Measurements from ENCODE around the gene AJAP1.
"Not testable (repeated sequence)": the region's sequence is repeated elsewhere in the genome, so short reads cannot be mapped to it uniquely, and the experiment has no call there.

AJAP1 gene

DNA sequence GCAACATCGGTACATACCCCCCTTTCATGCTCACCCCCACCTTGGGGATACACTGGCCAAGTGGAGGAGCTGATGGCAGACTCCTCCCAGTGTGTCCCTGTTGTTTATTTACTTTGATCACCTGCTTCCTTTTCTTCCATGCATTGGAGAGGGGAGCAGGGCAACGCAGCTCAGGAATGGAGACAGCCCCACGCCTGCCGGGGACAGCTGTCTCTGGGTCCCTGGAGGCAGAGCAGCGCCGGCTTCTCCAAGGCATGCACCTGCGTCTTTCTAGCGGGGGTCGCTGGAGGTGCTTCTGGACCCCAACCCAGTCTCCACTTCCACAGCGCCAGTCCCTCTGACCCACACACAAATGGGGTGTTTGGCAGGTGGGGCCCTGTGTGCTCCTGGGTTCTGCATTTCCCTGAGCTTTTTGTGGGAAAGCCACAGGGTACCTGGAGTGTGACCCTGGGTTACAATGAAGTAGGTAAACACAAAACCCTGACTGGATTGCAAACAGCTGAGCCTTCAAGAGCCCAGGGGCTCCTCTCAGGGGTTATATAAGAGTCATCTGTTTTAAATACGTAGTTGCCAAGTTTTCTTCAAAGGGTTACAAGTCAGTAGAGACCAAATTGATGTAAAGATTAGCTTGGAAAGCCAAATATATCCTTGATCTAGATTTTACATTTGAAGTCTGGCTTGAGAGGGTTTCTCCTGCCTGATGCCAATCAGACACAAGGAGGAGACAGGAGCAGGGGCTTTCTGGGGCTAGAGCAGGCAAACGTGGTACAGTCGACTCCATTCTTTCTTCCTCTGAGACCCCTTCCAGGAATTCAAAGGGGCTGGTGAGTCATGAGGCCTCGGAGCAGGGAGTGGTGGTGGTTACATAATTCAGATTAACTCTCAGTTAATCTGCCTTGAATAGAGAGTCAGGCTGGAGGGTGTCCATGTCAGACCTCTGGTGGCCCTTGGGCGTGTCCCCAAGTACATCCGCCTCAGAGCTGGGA lies 4.5 kb downstream of the AJAP1 start:
- peak; percentile 24 for DNase-seq

DNA sequence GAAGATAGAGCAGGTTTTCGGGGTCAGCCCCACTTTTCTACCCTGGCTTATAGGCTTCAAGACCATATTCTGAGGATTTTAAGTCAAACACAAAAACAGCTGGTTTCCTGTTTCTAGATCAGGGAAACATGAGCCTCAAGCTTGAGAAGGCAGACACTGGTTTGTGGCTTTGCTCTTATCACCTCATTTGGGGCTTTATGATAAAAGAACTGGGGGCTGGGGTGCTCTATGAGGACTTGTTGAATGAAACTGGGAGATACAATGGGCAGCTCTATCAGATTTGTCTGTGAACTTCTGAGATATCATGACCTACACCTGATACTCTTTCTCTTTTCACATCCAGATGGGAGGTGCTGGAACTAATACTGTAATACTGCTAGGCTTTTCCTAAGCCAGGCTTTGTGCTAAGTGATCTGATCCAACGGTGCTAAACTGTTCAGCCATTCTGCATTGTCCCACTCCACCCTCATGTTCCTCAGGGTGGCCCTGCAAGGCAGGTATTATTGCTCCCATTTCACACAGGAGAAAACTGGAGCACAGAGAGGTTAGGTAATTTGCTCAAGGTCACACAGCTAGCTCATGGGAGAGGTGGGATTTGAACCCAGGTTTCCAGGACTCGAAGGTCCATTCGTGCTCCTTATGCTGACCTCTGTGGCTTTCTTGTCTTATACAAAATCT lies 6.6 kb downstream of the AJAP1 start:
- DNase-seq, result no peak

DNA sequence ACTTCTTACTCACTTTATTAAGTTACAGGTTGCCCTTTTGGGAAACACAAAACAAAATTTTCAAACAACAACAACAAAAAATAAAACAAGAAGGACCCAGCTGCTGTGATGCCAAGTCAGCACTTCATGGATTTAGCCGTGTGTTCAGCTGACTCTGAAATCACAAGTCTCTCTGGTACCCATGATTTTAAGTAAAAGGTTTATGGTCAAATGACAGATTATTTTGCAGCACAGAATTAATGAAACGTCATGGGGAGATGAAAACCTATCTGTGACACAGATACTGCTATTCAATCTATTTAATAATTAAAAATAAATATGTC lies 7.1 kb downstream of the AJAP1 start:
- DNase-seq, result no peak

DNA sequence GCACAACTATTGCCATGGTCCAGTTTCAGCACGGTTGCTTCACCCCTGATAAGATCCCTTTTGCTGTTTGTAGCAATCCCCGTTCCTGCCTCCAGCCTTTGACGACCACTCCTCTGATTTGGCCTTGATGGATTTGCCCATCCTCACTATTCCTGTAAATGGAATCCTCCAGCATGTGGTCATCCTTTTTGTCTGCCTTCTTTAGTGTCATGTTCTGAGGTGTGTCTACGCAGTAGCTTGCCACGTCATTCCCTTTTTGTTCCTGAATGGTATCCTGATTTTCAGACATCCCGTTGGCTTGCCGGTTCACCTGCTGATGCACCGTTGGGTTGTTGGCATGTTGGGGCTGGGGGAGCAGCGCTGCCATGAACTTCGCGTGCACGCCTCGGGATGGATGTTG lies 7.8 kb downstream of the AJAP1 start:
- DNase-seq, result no peak

DNA sequence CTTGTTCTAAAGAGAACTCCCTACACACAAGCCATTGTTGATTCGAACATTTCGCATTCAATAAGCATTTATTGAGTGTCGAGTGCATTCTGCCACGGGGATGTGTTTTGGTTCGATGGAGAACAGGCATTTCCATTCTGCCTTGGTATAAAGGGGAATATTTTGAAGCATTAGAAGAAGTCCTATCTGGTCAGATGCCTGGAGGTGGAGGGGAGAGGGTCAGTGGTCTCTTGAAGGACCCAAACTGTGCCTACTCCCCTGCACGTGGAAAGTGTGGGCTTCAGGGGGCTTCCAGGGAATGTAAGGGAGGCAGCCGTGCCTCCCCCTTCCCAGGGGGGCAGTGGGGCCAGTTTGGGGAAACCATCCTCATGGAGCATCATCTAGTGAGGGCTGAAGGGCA lies 8.3 kb downstream of the AJAP1 start:
- DNase-seq, result no peak

DNA sequence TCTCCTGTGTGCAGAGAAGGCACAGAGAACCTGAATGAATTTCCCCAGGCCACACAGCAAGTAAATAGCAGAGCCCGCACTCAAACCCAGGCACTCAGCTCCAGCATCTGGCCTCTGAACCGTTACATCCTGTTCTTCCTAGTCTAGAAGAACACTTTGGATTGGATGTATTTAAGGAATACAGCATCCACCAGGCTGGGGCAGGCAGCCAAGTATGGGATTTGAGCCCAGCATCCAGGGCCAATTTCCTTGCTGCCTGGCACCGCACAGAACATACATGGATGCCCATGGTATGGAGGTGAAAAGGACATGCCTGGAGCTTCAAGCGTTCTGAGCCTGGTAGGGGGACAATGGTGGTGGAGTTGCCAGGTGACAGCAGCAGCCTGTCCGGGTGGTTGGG lies 9.7 kb downstream of the AJAP1 start:
- DNase-seq, result no peak

DNA sequence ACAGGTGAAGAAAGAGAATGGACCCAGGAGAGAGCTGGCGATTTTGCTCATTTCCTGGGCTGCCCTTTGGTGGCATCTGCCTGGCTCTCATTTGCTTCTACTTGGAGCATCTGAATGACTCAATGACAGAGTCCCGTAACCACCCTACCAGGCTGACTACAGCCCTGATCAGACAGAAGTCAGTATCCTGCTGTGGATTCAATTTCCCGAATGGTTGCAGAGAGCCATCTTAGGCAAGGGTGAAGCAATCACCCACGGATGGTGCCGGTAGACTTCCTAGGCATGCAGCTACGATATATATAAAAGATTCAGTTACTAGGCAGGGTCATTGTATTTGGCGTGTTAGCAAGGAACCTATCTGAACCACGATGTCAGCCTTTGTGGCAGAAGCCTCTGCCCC lies 10.2 kb downstream of the AJAP1 start:
- DNase-seq, result no peak

DNA sequence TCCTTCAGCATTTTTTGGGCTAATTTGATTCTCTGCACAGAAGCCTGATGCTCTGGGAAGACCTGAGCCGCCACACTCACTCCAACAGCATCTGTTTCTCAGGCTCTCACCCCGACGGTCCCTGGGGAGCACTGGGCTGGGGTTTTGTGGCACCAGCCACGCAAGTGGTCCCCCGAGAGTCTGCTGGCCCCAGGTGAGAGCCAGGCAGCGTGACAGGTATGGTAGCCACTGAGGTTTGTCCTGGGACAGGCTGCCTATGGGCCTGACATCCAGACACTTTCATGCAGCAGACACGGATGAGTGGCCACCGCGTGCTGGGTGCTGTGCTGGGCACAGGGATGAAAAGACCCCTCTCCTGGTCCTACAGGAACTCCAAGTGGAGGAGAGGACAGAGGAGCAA lies 11.0 kb downstream of the AJAP1 start:
- DNase-seq, result no peak

DNA sequence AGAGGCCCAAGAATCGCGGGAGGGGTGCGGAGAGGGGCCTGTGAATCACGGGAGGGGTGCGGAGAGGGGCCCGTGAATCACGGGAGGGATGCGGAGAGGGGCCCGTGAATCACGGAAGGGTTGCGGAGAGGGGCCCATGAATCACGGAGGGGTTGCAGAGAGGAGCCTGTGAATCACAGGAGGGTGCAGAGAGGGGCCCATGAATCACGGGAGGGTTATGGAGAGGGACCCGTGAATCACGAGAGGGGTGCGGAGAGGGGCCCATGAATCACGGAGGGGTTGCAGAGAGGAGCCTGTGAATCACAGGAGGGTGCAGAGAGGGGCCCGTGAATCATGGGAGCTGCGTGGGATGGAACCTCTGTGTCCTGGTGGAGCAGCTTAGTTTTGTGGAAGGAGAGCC lies 12.3 kb downstream of the AJAP1 start:
- DNase-seq, result not testable (repeated sequence)

DNA sequence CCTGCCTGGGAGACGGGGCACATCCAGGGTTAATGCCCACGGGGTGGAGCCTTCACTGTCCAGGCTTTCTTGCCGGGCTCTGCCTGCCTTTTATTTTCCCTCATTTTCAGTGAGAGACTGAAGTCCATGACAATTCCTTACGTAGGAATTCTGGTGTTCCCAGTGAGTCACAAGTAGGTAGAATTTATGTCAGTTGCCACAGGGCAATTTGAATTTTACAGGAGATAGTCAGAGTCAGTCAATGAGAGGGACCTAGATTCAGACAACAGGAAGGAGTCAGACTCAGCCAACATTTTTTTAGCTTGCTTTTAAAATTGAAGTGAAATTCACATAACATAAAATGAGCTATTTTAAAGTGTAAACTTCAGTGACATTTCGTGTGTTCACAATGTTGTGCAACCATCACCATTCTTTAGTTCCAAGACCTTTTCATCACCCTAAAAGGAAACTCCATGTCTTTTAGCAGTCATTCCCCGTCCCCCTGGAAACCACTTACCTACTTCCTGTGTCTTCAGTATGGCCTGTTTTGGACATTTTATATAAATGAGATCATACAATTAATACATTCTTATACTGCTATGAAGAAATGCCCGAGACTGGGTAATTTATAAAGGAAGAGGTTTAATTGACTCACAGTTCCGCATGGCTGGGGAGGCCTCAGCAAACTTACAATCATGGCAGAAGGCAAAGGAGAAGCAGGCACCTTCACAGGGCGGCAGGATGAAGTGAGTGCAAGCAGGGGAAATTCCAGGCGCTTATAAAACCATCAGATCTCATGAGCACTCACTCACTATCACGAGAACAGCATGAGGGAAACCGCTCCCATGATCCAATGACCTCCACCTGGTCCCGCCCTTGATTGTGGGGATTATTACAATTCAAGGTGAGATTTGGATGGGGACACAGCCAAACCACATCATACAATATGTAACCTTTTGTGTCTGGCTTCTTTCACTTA lies 14.6 kb downstream of the AJAP1 start:
- no peak for DNase-seq

DNA sequence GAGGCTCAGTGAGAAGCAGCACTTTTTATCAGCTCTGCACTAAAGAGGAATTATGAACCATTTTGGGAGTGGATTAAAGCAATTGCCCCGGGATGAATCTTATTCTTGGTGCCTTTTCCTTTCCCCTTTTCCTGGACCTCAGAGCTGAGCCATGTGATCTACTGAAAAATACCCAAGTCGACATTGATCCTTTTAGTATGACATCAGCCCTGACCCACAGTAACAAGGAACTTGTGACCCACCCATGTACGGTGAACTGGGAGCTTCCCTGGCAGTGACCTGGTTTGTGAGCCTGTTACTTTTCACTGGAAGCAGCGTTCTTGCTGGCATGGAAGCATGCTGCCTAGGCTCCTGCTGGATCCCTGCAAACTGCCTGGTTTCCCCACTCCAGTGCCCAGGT lies 15.9 kb downstream of the AJAP1 start:
- no peak for DNase-seq

DNA sequence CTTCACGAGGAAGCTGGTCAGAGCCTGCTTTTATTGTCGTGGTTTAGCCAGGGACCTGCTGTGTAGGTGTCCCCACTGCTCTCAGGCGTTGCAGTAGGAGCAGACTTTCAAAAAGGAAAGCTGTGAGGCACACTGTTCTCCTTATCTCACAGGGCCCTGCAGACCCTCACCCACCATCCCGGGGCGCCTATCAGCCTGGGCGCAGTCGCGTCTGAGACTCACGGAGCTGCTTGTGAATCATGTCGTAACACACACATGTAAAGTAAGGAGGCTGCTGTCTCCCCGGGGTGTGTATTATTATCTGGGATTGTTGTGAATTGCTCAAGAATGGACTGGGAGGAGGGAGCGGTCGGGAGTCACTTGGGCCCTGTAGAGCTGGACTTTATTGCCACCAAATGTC lies 17.4 kb downstream of the AJAP1 start:
- no peak for DNase-seq

DNA sequence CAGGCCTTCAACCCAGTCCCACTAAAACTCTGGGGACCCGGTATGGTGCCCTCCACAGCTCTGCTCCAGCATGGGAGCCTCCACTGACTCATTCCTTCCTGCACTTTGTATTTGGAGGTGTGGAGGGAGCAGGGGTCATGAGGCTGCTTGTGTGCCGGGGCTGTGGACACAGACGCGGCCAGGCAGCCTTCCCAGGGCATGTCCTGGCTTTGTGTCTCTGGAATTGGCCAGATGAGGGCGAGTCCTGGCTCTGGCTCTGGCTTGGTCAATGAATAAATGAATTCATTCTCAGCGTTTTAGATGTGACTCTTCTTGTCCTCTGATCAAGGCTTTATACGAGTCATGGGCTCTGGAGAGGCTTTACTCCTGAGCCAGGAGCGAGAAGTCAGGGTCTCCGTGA lies 19.1 kb downstream of the AJAP1 start:
- no peak for DNase-seq

DNA sequence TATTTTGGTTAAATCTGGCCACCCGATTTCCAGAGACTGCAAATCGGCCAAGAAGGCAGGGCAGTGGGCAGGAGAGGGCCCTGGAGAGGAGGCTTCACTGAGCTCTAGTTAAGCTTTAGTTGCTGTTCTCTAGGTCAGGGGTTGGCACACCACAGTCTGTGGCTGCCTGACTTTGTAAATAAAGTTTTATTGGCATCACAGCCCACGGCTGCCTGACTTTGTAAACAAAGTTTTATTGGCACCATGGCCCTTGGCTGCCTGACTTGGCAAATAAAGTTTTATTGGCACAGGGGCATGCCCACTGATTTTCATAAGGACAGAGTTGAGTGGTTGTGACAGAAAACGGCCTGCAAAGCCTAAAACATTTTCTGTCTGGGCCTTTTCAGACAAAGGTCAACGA lies 19.7 kb downstream of the AJAP1 start:
- no peak for DNase-seq

DNA sequence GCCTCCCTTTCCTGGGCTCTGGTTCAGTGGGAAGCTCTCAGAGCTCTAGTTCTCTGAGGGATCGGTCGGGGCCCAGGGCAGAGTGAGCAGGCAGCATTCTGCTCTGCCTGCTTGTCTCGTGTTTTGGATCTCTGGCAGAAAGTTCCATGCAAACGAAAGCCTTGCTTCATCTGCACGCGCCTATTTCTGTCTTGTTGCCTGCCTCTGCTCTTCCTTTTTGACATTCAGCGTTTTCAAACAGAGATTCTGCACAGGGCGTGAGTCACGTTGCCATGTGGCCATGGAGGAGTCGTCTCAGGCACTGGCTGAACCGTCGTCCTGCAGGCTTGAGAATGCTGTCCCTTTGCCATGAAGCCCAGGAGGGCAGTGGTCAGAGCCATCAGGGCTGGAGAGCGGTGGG lies 20.3 kb downstream of the AJAP1 start:
- DNase-seq, result no peak

DNA sequence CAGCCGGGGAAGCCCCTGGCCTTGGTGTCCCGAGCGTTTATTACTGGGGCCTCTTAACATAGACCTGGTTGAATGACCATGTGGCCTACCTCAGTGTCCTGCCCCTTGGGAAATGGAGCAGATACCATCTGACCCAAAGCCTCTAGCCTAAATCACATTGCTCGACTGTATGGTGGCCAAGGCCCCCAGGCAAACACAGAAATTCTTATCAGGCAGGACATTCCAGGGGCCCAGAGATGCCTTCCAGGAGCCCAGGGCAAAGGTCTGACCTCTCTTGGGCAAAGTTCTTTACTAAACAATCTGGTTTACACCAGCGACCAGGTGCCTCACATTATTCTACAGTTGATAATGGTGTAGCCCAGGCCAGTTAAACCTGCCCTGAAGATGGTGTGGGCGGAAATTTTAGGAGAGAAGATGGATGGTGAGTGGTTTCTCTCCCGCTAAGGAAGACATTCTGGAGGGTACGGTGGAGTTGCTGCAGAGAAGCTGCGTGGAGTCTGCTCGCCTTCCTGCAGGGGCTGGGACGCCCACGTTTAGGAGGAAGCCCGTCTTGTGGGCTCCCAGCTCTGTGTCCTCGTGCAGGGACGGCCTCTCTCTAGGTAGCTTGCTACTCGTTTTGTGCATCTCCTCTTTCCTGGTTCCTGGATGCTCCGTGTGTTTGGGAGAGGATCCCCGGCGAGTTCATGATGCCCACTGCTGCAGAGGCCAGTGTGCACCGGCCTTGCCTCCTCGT lies 21.2 kb downstream of the AJAP1 start:
- no peak for DNase-seq

DNA sequence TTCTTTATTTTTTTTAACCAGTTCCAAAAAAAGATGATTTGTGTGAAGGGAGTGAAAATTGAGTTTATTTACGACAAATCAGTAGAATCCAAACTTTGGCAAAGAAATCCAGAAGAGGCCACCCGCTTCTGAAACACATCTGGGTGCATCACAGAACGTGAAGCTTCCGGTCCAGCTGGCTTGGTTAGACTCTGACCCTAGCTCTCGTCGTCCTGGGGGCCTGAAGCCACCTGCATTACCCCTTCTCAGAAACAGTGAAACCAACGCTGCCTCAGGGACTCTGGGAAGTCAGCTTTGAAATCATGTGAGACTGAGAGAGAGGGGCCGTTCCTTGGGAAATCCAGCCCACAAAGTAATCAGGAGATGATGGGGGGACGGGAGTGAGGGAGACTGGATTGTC lies 21.8 kb downstream of the AJAP1 start:
- no peak for DNase-seq

DNA sequence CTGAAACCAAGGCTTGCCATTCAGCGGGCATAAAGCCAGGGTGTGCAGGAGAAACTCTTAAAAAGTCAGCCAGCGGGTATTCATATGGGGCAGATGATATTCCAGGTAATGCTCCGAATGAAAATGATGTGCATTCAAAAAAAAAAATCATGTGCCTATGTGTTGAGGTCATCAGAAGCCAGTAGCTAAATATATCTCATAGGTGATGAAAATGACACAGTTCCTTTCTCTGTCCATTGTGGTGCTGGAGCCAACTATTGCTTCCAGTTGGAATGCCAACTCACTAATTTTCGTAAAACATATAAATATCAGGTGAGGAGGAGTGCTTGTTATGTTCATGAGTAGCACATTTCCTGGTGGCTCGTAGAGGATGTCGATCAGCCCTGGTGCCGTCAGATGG lies 23.2 kb downstream of the AJAP1 start:
- DNase-seq, result no peak

DNA sequence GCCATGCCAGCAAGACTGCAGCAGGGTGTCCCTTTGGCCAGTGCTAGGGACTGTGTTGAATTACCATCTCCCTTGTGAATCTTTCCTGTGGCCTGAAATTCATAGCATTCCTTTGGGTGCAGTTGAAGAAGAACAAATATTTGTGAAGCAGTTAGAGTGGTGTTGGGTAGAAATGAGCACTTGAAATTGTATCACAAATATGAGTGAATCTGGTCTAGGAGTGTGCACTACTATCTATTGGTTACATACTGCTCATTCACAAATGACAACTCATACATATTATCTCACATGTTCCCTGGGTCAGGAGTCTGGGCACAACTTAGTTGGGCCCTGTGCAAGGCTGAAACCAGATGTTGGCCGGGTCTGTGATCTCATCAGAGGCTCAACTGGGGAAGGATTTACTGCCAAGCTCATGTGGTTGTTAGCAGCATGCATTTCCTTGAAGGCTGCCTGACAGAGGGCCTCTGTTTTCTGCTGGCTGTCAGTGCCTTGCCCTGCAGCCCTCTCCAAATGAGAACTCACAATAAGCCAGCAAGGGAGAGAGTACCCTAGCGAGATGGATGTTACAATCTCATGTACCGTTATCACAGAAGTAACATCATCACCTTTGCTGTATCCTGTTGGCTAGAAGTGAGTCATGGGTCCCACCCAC lies 23.8 kb downstream of the AJAP1 start:
- DNase-seq, result no peak

DNA sequence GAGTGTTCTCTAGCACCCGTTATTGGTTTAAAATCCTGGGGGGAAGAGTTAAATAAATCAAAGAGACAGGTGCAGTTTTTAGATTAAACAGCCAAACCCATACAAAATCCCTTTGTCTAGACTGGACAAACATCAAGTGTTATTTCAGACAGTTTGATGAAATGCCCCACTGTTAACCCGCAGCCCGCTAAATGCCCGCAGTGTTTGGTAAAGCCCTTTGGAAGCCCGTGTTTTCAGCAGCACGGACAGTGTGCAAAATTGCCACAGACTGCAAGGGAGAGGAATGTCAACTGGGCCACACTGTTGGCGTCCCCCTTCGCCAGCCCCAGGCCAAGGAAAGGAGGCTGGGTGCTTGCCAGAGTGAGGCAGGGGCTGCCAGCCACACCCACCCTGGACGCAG lies 26.6 kb downstream of the AJAP1 start:
- DNase-seq, result no peak

DNA sequence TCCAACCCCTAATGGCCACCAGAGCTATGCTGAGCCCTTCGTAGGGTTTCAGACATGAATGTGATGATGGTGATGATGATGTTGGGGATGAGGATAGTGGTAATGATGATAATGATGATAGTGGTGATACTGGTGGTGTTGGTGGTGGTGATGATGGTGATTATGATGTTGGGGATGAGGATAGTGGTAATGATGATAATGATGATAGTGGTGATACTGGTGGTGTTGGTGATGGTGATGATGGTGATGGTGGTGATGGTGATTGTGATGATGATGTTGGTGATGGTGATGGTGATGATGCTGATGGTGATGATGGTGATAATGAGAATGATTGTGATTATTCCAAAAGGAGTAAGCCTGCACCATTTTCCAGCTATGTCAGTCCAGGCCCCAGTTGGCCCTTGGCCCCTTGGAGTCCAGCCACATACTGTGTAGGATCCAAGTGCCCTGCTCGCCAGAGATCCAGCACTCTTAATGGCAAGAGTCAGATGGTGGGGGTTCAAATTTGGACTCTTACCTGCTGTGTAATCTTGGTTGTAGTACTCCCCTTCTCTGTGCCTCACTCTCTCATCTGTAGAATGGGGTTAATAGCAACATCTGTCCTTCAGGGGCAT lies 28.3 kb downstream of the AJAP1 start:
- DNase-seq, result no peak

DNA sequence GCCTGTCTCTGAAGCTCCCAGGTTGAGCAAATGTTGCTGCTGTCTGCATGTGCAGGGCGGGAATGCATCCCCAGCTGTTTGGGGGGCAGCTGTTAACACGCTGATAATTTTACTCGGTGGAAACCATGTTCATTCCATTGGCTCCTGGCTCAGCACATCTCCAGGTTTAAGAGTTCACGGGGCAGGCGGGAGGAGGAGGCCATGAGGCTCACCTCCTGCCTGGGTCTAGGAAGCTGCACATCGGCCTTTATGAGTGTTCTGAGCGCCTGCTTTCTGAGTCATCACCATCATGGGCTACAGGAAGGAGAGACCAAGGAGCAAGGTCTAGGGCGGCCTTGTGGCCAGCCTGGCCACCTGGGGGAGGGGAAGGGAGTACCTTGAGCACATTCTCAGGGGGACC lies 29.7 kb downstream of the AJAP1 start:
- no peak for DNase-seq
